Measurements from ENCODE around the gene LTK. TPM values are rescaled to one million over a fixed set of nuclear protein-coding genes. Genes with fewer than 3 reads are reported as not detected.

LTK gene
- polyA plus RNA-seq, 1 donor (not counting 4 experiments of a cell fraction or from before 2014, with no cell fraction given): not detected

DNA sequence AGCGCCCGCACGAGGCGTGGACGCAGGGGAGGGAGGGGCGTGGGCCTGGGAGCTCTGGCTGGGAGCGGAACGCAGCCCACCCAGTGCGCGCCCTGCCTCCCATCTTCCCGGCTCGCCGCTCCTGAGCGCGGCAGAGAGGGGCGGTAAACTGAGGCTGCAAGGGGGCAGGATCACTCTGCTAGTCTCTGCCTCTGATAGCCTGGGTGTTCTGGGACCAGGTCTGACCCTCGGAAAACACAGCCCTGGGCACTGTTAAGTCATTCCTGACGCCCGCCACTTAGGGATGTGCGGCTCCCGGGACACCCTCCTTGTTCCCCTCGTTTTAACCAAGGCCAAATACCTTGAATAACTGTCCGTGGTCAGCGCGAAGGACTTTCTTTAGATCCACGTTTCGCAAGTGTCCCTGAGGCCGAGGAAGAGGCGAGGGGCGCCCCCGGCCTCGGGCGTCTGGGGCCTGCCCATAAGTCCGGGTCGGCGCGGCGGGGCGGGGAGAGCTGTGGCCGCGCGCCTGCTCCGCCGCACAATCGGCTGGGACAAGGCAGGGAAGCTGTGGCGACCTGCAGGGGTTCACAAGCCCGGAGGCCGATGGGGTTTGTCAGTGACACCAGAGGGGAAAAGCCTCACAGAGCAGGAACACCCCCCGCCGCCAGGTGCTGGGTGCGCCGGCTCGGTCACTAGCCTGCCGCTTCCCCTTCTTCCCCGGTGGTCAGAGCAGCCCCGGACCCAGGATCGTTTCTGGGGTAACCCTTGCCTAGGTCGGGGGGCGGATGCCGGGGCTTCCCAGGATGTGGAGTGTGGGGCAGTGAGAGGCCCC is 18.5 kb downstream of the LTK start:
- dilution Hi-C loops (cut with MboI; ENCODE audit: extremely low pct_ligation_motif_present, low sequenced_read_pairs): no loop called here
- H2AFZ ChIP-seq (ENCODE audit: control insufficient read depth, low read length): no peak overlapping the region
- peaks cover 26% of the 10 kb centered on the region for H3K4me1 ChIP-seq (ENCODE audit: control insufficient read depth, extremely low read depth, insufficient read depth, low read length)
- H3K27me3 ChIP-seq (ENCODE audit: control insufficient read depth, extremely low read depth, insufficient read depth, low read length): peaks cover 52% of the 10 kb centered on the region
- no peaks in the 10 kb centered on the region for H3K9me3 ChIP-seq (ENCODE audit: control insufficient read depth, low read depth, low read length)
- H3K27ac ChIP-seq (ENCODE audit: control insufficient read depth, insufficient read depth, low read length): no peak overlapping the region
- H3K79me2 ChIP-seq (ENCODE audit: control insufficient read depth, insufficient read depth, low read length): no peaks in the 10 kb centered on the region
- H3K9me1 ChIP-seq (ENCODE audit: control insufficient read depth, extremely low read depth, insufficient read depth, low read length): peaks cover 3% of the 10 kb centered on the region
- TF ChIP-seq EZH2 (IDR thresholded peaks at IDR 0.05; ENCODE audit: low read length): peak; percentile 100
- TF ChIP-seq, protein P1, sequence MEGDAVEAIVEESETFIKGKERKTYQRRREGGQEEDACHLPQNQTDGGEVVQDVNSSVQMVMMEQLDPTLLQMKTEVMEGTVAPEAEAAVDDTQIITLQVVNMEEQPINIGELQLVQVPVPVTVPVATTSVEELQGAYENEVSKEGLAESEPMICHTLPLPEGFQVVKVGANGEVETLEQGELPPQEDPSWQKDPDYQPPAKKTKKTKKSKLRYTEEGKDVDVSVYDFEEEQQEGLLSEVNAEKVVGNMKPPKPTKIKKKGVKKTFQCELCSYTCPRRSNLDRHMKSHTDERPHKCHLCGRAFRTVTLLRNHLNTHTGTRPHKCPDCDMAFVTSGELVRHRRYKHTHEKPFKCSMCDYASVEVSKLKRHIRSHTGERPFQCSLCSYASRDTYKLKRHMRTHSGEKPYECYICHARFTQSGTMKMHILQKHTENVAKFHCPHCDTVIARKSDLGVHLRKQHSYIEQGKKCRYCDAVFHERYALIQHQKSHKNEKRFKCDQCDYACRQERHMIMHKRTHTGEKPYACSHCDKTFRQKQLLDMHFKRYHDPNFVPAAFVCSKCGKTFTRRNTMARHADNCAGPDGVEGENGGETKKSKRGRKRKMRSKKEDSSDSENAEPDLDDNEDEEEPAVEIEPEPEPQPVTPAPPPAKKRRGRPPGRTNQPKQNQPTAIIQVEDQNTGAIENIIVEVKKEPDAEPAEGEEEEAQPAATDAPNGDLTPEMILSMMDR (optimal IDR thresholded peaks at IDR 0.05 in 1 of 3, IDR thresholded peaks at IDR 0.05 in 1 of 3, conservative IDR thresholded peaks at IDR 0.05 in 1 of 3; ENCODE audit: extremely low read depth in 1 of 3, insufficient read depth in 2 of 3, low read length in 3 of 3): no peak
- H3K9ac ChIP-seq (ENCODE audit: control insufficient read depth, extremely low read depth, insufficient read depth, low read length): no peak overlapping the region
- FAIRE-seq (no peak), DNase-seq (ENCODE audit: low read depth, low spot score) (no peak)
- peak overlapping the region in 2 of 3 experiments; percentile 3 to 53 for H3K4me3 ChIP-seq (ENCODE audit: control insufficient read depth in 2 of 3, extremely low read depth in 1 of 3, insufficient read depth in 2 of 3, low read depth in 1 of 3, low read length in 3 of 3)
- H3K36me3 ChIP-seq (ENCODE audit: control insufficient read depth in 2 of 2, extremely low read depth in 1 of 2, insufficient read depth in 2 of 2, low read length in 2 of 2): no peaks in the 10 kb centered on the region
- H4K20me1 ChIP-seq (ENCODE audit: control insufficient read depth, extremely low read depth, insufficient read depth, low read length): no peaks in the 10 kb centered on the region
- peak overlapping the region; percentile 68 for H3K4me2 ChIP-seq (ENCODE audit: control insufficient read depth, extremely low read depth, insufficient read depth, low read depth, low read length)

DNA sequence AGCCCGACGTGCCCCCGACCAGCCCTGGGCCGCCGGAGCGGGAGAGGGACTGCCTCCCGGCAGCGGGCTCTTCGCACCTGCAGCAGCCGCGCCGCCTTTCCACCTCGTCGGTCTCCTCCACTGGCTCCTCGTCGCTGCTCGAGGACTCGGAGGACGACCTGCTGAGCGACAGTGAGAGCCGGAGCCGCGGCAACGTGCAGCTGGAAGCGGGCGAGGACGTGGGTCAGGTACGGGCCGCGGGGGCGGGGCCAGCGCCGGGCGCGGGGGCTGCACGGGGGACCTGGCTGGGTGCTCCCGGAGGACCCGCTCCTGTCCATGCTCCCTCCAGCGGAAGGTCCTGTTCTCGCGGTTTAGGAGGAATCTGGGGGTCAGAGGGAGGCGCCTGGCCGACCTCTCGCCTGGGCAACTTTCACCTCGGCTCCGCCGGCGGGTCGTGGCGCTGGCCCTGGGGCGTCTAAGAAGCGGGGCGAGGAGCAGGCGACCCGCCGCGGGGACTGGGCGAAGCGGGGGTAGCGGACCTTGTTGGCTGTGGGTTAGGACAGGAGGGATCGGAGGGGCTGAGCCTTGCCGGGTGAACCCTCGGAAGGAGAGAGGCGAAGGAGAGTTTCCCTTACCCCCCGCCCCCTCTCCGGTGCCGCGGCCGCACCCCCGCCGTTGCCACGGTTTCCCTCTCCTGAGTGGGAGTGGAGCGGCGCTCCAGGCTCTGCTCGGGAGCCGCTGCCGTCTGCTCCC is 19.3 kb downstream of the LTK start:
- FAIRE-seq (no peak), DNase-seq (ENCODE audit: low read depth, low spot score) (no peak)
- Histone ChIP-seq H3K9ac (ENCODE audit: control insufficient read depth, extremely low read depth, insufficient read depth, low read length) (no peak overlapping the region), H4K20me1 (ENCODE audit: control insufficient read depth, extremely low read depth, insufficient read depth, low read length) (no peaks in the 10 kb centered on the region), H3K79me2 (ENCODE audit: control insufficient read depth, insufficient read depth, low read length) (no peaks in the 10 kb centered on the region), H3K9me3 (ENCODE audit: control insufficient read depth, low read depth, low read length) (no peaks in the 10 kb centered on the region), H3K4me2 (ENCODE audit: control insufficient read depth, extremely low read depth, insufficient read depth, low read depth, low read length) (peak overlapping the region; percentile 68), H3K4me3 (ENCODE audit: control insufficient read depth in 2 of 3, extremely low read depth in 1 of 3, insufficient read depth in 2 of 3, low read depth in 1 of 3, low read length in 3 of 3) (peak overlapping the region; percentile 13 to 67 (median 29)), H2AFZ (ENCODE audit: control insufficient read depth, low read length) (no peak overlapping the region), H3K36me3 (ENCODE audit: control insufficient read depth in 2 of 2, extremely low read depth in 1 of 2, insufficient read depth in 2 of 2, low read length in 2 of 2) (no peaks in the 10 kb centered on the region), H3K4me1 (ENCODE audit: control insufficient read depth, extremely low read depth, insufficient read depth, low read length) (peaks cover 26% of the 10 kb centered on the region), H3K27ac (ENCODE audit: control insufficient read depth, insufficient read depth, low read length) (no peak overlapping the region), H3K27me3 (ENCODE audit: control insufficient read depth, extremely low read depth, insufficient read depth, low read length) (peaks cover 47% of the 10 kb centered on the region), H3K9me1 (ENCODE audit: control insufficient read depth, extremely low read depth, insufficient read depth, low read length) (no peaks in the 10 kb centered on the region)
- dilution Hi-C loops (cut with MboI; ENCODE audit: extremely low pct_ligation_motif_present, low sequenced_read_pairs): no loop called here
- peak; percentile 67 for TF ChIP-seq EZH2 (IDR thresholded peaks at IDR 0.05; ENCODE audit: low read length)
- TF ChIP-seq, protein P1 (optimal IDR thresholded peaks at IDR 0.05 in 1 of 3, IDR thresholded peaks at IDR 0.05 in 1 of 3, conservative IDR thresholded peaks at IDR 0.05 in 1 of 3; ENCODE audit: extremely low read depth in 1 of 3, insufficient read depth in 2 of 3, low read length in 3 of 3): no peak
